ENCODE measurements around the gene STAT3. TPM values are rescaled to one million over a fixed set of nuclear protein-coding genes. Genes with fewer than 3 reads are reported as not detected.

Gene STAT3
- total and polyA plus RNA-seq, 2 donors (not counting 1 experiment from before 2014, with no cell fraction given): 50.1 to 140 TPM

GRCh38 chr17:42340691-42341127, 47.5 kb downstream of the STAT3 start:
- ChIA-PET POLR2A (interaction anchor here (1.2 kb wide), 1 partner anchor 48 kb away, joined by 4 read pairs; no protein-coding TSS in a partner anchor), CTCF (interaction anchor here (0.5 to 1.5 kb wide), 3 partner anchors 33 to 898 kb away, joined by 3 to 6 read pairs (median 3); no protein-coding TSS in a partner anchor)
- H3K4me1 Mint-ChIP-seq: peaks cover 37% of the 10 kb centered on the region
- no peaks in the 10 kb centered on the region for H3K27me3 Mint-ChIP-seq
- Histone ChIP-seq H3K9ac (ENCODE audit: low read length) (no peak overlapping the region), H2AFZ (ENCODE audit: insufficient read depth, low read depth, low read length, poor library complexity, severe bottlenecking) (no peak overlapping the region), H3K27ac (ENCODE audit: low read length in 2 of 2) (no peak overlapping the region), H4K20me1 (ENCODE audit: control insufficient read depth, insufficient read depth, low read length, poor library complexity, severe bottlenecking) (peaks cover 7% of the 10 kb centered on the region), H3K27me3 (replicated peaks in 1 of 4; ENCODE audit: control extremely low read depth in 1 of 4, control insufficient read depth in 3 of 4, insufficient read depth in 4 of 4, low read length in 3 of 4) (no peaks in the 10 kb centered on the region), H3K4me1 (ENCODE audit: control insufficient read depth in 2 of 2, insufficient read depth in 2 of 2, low read length in 2 of 2) (peaks cover 0 to 6% of the 10 kb centered on the region in 2 donors), H3K9me3 (ENCODE audit: control extremely low read depth in 1 of 3, control insufficient read depth in 2 of 3, insufficient read depth in 1 of 3, low read length in 2 of 3) (no peaks in the 10 kb centered on the region), H3K4me3 (ENCODE audit: control extremely low read depth in 1 of 5, extremely low read depth in 1 of 5, insufficient read depth in 1 of 5, low read depth in 2 of 5, low read length in 4 of 5) (no peak overlapping the region), H3K79me2 (ENCODE audit: control insufficient read depth, insufficient read depth, low read length) (peaks cover 21% of the 10 kb centered on the region), H3K4me2 (replicated peaks; ENCODE audit: low read depth, low read length, poor library complexity, severe bottlenecking) (no peak overlapping the region), H3K36me3 (replicated peaks in 1 of 2; ENCODE audit: control extremely low read depth in 1 of 2, control insufficient read depth in 1 of 2, extremely low read depth in 1 of 2, insufficient read depth in 2 of 2, low read length in 1 of 2) (peaks cover 4 to 62% of the 10 kb centered on the region in 2 experiments)
- H3K4me3 Mint-ChIP-seq: no peak overlapping the region
- TF ChIP-seq CTCF (IDR thresholded peaks at IDR 0.05): no peak
- no peak for DNase-seq
- ATAC-seq (ENCODE audit: low read depth): no peak
- no peaks in the 10 kb centered on the region for H3K9me3 Mint-ChIP-seq (ENCODE audit: insufficient read depth)
- intact Hi-C loops (cut with micrococcal nuclease): loop anchor here (5.0 kb wide), 1 partner anchor 37 kb away; no protein-coding TSS in a partner anchor
- peak overlapping the region; percentile 43 for H3K27ac Mint-ChIP-seq

GRCh38 chr17:42339221-42339620, 49.0 kb downstream of the STAT3 start:
- Histone ChIP-seq H3K36me3 (replicated peaks in 1 of 2; ENCODE audit: control extremely low read depth in 1 of 2, control insufficient read depth in 1 of 2, extremely low read depth in 1 of 2, insufficient read depth in 2 of 2, low read length in 1 of 2) (peaks cover 5 to 65% of the 10 kb centered on the region in 2 experiments), H3K27ac (ENCODE audit: low read length in 2 of 2) (no peak overlapping the region), H3K4me2 (replicated peaks; ENCODE audit: low read depth, low read length, poor library complexity, severe bottlenecking) (no peak overlapping the region), H4K20me1 (ENCODE audit: control insufficient read depth, insufficient read depth, low read length, poor library complexity, severe bottlenecking) (peaks cover 7% of the 10 kb centered on the region), H3K27me3 (replicated peaks in 1 of 4; ENCODE audit: control extremely low read depth in 1 of 4, control insufficient read depth in 3 of 4, insufficient read depth in 4 of 4, low read length in 3 of 4) (no peaks in the 10 kb centered on the region), H2AFZ (ENCODE audit: insufficient read depth, low read depth, low read length, poor library complexity, severe bottlenecking) (no peak overlapping the region), H3K4me3 (ENCODE audit: control extremely low read depth in 1 of 5, extremely low read depth in 1 of 5, insufficient read depth in 1 of 5, low read depth in 2 of 5, low read length in 4 of 5) (no peak overlapping the region), H3K79me2 (ENCODE audit: control insufficient read depth, insufficient read depth, low read length) (peaks cover 18% of the 10 kb centered on the region), H3K4me1 (ENCODE audit: control insufficient read depth in 2 of 2, insufficient read depth in 2 of 2, low read length in 2 of 2) (peaks cover 0 to 6% of the 10 kb centered on the region in 2 donors), H3K9me3 (ENCODE audit: control extremely low read depth in 1 of 3, control insufficient read depth in 2 of 3, insufficient read depth in 1 of 3, low read length in 2 of 3) (no peaks in the 10 kb centered on the region), H3K9ac (ENCODE audit: low read length) (no peak overlapping the region)
- Mint-ChIP-seq H3K9me3 (ENCODE audit: insufficient read depth) (no peaks in the 10 kb centered on the region), H3K4me1 (peaks cover 37% of the 10 kb centered on the region), H3K4me3 (no peak overlapping the region), H3K27ac (peak overlapping the region; percentile 65), H3K27me3 (no peaks in the 10 kb centered on the region)
- DNase-seq: no peak
- ChIA-PET POLR2A (no interaction called here), CTCF (interaction anchor here (1.5 kb wide), 1 partner anchor 188 kb away, joined by 3 read pairs; no protein-coding TSS in a partner anchor)
- ATAC-seq (ENCODE audit: low read depth): no peak
- intact Hi-C loops (cut with micrococcal nuclease): no loop called here
- 93% methylated on average over 2 of the region's 5 CpGs for WGBS (ENCODE audit: insufficient coverage)
- no peak for TF ChIP-seq EZH2 (IDR thresholded peaks at IDR 0.05; ENCODE audit: borderline replicate concordance, insufficient read depth, low read depth, low read length, poor library complexity, severe bottlenecking)
- no peak for TF ChIP-seq CTCF (IDR thresholded peaks at IDR 0.05)

Data from B cell (primary cell).